ENCODE measurements around the gene OXT. TPM values are rescaled to one million over a fixed set of nuclear protein-coding genes. Genes with fewer than 3 reads are reported as not detected.

OXT gene
- total RNA-seq, 4 donors from 2014 or later, result 1.8 TPM; not detected in 3

- H3K36me3 ChIP-seq, result peaks cover 0 to 39% (median 0%) of the 10 kb centered on the region in 3 donors
- H3K27me3 ChIP-seq, result no peaks in the 10 kb centered on the region
- H3K4me1 ChIP-seq, result peaks cover 0 to 40% (median 19%) of the 10 kb centered on the region in 4 donors
- peak overlapping the region; percentile 66 to 97 (median 72) for H3K27ac ChIP-seq
- TF ChIP-seq POLR2A (IDR thresholded peaks at IDR 0.05) (no peak), EP300 (IDR thresholded peaks at IDR 0.05) (no peak), CTCF (IDR thresholded peaks at IDR 0.05) (no peak)
- no peak for DNase-seq (ENCODE audit: low spot score in 2 of 2)
- 36 to 43% methylated on average over 10 of the region's 10 CpGs for WGBS, 2 donors
- no peaks in the 10 kb centered on the region for H3K9me3 ChIP-seq
- no peak overlapping the region for H3K4me3 ChIP-seq
Measured at GRCh38 chr20:3041854-3042409, 29.5 kb upstream of the OXT start.

- H3K4me1 ChIP-seq, result peaks cover 0 to 47% (median 26%) of the 10 kb centered on the region in 4 donors
- 48 to 59% methylated on average over 5 of the region's 5 CpGs for WGBS, 2 donors
- DNase-seq (ENCODE audit: low spot score in 2 of 2), result peak; percentile 20 to 37
- peak overlapping the region; percentile 66 to 97 (median 72) for H3K27ac ChIP-seq
- H3K36me3 ChIP-seq, result peaks cover 0 to 35% (median 0%) of the 10 kb centered on the region in 3 donors
- no peak overlapping the region for H3K4me3 ChIP-seq
- no peaks in the 10 kb centered on the region for H3K9me3 ChIP-seq
- H3K27me3 ChIP-seq, result no peaks in the 10 kb centered on the region
- TF ChIP-seq POLR2A (IDR thresholded peaks at IDR 0.05) (no peak), EP300 (IDR thresholded peaks at IDR 0.05) (peak; percentile 16 to 40)
Measured at GRCh38 chr20:3042625-3043024, 28.8 kb upstream of the OXT start.

- TF ChIP-seq CTCF (IDR thresholded peaks at IDR 0.05), result no peak
- TF ChIP-seq EP300 (IDR thresholded peaks at IDR 0.05), result no peak
- TF ChIP-seq POLR2A (IDR thresholded peaks at IDR 0.05), result no peak
- Histone ChIP-seq H3K9me3 (no peaks in the 10 kb centered on the region), H3K27ac (peak within 1 kb of the TSS; percentile 66 to 97 (median 81)), H3K4me3 (no peak within 1 kb of the TSS), H3K36me3 (peaks cover 0 to 35% (median 2%) of the 10 kb centered on the region in 3 donors), H3K4me1 (peaks cover 0 to 52% (median 26%) of the 10 kb centered on the region in 4 donors), H3K27me3 (no peaks in the 10 kb centered on the region)
- 83% methylated on average over 1 to 3 of the region's 3 CpGs for WGBS, 2 donors
- DNase-seq (ENCODE audit: low spot score in 2 of 2), result no peak
Measured at GRCh38 chr20:3043322-3043721, 28.1 kb upstream of the OXT start, which contains the start of gene GNRH2. GNRH2 (plus strand) TSS chr20:3043622; CDS start chr20:3044415, 793 bp downstream.

- no peak for TF ChIP-seq EP300 (IDR thresholded peaks at IDR 0.05)
- TF ChIP-seq POLR2A (IDR thresholded peaks at IDR 0.05), result no peak
- no peak for TF ChIP-seq CTCF (IDR thresholded peaks at IDR 0.05)
- peak overlapping the region; percentile 91 to 97 (median 94) for H3K27ac ChIP-seq
- peaks cover 0 to 52% (median 26%) of the 10 kb centered on the region in 4 donors for H3K4me1 ChIP-seq
- 85 to 94% methylated on average over 6 to 8 of the region's 8 CpGs for WGBS, 2 donors
- no peaks in the 10 kb centered on the region for H3K9me3 ChIP-seq
- peaks cover 0 to 35% (median 4%) of the 10 kb centered on the region in 3 donors for H3K36me3 ChIP-seq
- no peak overlapping the region for H3K4me3 ChIP-seq
- no peak for DNase-seq (ENCODE audit: low spot score in 2 of 2)
- no peaks in the 10 kb centered on the region for H3K27me3 ChIP-seq
Measured at GRCh38 chr20:3044336-3044965, 27.0 kb upstream of the OXT start.

- H3K4me1 ChIP-seq, result peaks cover 0 to 52% (median 26%) of the 10 kb centered on the region in 4 donors
- H3K27ac ChIP-seq, result peak overlapping the region; percentile 91 to 97 (median 94)
- peaks cover 0 to 35% (median 4%) of the 10 kb centered on the region in 3 donors for H3K36me3 ChIP-seq
- no peaks in the 10 kb centered on the region for H3K27me3 ChIP-seq
- H3K9me3 ChIP-seq, result no peaks in the 10 kb centered on the region
- TF ChIP-seq EP300 (IDR thresholded peaks at IDR 0.05), result no peak
- no peak for TF ChIP-seq CTCF (IDR thresholded peaks at IDR 0.05)
- TF ChIP-seq POLR2A (IDR thresholded peaks at IDR 0.05), result no peak
- H3K4me3 ChIP-seq, result peak overlapping the region; percentile 63 to 96 (median 86)
- 3 to 4% methylated on average over 15 to 20 of the region's 24 CpGs for WGBS, 2 donors
- peak; percentile 62 to 69 for DNase-seq (ENCODE audit: low spot score in 2 of 2)
Measured at GRCh38 chr20:3045042-3045815, 26.2 kb upstream of the OXT start.
